ENCODE measurements around the gene PHF23.

Gene PHF23

DNA sequence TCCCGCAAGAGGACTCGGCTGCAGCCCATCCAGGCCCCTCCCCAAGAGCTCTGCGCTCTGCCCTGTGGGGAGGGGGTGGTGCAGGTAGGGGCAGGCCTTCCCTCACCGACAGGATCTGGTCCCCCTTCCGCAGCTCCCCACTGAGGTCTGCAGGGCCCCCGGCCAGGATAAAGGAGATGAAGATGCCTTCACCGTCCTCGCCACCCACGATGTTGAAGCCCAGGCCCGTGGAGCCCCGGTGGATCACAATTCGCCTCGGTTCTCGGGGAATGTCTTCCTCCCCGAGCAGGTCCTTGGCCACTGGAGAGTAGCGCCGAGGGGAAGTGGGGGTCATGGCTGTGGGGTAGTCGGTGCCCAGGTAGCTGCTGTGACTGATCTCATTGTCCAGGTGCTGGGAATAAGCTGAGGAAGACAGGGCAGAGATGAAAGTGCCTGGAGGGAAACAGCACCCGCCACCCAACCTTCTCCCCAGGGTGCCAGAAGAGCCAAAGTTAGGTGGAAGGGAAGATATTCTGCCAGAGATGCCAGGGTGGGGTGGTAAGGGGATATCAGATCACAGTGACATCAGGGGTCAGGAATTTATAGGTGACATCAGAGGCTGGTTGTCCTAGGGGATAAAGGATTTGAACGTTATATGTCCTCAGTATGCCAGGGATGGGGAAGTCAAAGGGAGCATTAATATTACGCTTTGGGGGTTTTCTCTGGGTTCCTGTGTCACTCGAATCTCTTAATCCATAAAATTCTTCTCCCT lies 42.4 kb downstream of the PHF23 start:
- DNase-seq, result no peak

DNA sequence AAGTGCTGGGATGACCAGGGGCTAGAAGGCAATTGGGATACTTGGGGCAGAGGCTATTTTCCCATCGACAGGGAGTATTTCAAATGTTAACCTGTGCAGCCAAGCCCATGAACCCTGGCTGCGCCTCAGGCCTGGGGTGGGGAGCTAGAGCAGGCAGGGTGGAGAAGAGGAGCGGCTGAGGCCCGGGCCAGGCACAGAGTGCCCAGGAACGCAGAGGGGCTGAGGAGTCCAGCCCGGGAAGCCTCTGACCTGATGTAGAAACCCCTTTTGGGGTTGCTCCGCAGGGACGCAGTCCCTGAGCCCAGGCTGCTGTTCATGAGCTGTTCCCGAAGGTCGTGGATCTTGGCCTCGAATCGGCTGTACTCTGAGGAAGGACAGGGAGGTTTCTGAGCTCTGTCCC lies 43.3 kb downstream of the PHF23 start:
- DNase-seq, result no peak

DNA sequence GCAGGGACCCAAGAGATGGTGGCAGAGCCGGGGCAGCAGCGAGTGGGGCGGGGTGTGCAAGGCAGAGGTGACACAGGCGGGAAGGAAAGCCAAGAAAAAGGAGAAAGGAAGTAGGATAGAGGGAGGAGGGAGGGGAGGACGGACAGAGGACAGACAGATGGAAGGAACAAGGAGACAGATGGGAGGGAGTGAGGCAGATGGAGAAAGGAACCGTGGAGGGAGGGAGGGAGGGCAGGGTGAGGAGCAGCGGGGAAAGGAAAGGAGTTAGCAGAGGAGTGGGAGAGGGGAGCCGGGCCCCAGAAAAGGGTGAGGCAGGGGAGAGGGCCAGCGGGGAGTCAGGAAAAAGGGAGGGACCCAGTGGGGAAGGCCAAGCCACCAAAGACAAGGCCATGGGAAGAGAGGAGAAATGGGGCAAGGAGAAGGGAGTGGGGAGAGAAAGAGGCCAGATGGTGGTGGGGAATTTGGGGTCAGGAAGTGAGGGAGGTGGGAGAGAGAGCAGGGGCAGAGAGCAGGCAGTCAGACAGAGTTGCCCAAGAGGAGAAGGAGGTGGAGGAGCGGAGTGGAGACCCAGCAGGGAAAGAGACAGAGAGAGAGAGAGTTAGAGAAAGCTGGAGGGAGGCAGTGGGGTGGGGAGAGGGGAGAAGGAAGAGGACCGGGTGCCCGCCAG lies 46.9 kb downstream of the PHF23 start:
- no peak for DNase-seq

DNA sequence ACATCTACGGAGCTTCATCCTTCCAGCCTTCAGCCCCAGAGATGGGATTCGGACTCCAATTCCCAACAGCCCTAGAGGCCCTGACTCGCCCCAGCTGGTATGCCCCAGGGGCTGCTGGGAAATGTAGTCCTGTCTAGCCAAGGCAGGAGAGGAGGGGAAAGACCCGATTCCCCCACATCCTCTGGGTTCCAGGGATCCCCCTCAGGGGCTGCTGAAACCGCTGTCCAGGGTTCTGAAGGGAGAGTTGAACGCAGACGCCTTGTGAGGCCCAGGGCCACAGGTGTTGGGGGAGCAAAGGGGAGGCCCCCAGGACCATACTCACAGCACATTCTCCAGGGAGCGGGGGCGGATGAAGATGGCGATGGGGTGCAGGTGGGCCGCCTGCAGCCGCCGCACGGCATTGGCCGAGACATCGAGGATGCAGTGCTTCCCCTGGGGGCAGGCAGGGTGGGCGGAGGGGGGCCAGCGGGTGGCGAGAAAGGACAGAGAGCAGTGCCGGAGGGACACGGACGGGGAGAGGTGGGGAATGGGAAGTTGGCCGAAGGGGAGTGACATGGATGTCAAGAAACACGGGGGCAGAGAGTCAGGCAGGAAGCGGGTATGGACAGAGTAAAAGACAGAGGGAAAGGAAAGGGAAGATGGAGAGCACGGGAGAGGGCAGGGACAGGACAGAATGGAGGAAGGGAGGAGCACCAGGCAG lies 47.5 kb downstream of the PHF23 start:
- peak; percentile 54 for DNase-seq

DNA sequence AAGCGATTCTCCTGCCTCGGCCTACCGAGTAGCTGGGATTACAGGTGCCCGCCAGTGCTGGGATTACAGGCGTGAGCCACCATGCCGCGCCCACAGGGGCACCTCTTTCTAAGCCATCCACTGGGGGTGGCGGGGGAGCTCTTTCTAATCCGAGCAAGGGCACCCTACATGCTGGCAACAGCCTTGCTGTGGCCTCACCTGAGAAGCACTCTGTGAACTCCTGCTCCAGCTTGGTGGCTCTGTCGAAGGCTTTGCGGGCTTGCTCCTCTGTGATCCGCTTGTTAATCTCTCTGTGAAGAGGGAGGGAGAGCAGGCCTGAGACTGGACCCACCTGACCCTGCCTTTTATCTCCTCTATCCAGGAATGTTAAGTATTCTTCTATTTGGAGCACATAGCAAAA lies 48.2 kb downstream of the PHF23 start:
- no peak for DNase-seq

DNA sequence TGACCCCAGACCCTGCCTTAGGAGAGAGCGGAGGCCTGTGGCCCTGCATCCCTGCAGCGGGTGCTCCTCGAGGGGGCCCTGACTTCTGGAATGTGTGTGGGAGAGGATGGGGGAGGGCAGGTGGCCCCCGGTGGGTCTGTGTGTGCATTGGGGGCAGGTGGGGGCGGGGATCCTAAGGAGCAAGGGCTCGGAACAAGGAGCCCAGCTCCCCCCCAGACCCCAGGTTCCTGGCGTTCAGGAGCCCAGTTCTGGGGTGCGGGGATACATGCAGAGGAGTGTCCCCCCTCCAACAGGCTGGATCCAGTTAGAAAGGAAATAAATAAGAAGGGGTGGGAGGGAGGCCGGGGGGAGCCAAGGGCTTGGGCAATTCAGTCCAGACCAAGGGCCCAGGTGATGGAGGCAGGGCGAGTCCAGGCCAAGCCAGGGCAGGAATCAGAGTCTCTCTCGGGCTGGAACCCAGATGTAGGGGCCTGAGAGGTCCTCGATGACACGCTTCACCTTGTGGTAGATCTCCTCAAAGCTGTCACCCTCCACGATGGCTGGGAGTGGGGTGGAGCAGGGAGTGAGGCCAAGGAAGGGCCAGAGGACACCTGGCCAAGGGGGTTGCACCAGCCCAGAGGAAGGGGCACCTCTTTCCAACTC lies 48.9 kb downstream of the PHF23 start:
- DNase-seq, result no peak

DNA sequence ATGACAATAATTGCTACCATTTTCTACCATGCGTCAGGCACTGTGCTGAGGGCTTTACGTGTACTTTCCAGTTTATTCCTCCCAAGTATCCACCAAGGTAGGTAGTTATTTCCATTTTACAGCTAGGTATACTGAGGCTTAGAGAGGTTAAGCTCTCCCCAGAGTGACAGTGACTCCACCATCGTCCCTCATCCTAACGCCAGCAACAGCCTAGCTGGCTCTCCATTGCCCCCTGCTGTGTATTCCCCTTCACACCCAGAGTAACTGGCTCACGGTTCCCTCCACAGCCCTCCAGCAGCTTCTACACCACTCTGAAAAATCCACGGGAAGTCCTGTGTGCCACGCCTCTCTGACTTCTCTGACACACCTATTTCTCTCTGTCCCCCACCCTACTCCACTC lies 53.0 kb downstream of the PHF23 start:
- DNase-seq, result no peak

Data from stimulated activated CD8-positive, alpha-beta memory T cell treated with anti-CD3 and anti-CD28 coated beads, Interleukin-4, amount 100 ng/mL, for 48 hours (primary cell).